Breast epithelium (tissue), 4 donors: ENCODE results near the gene LRRC30. TPM values are rescaled to one million over a fixed set of nuclear protein-coding genes. Genes with fewer than 3 reads are reported as not detected.

Experiments
- DNase-seq, 2 donors: peaks; one replicate each; pipeline ENCODE4 v3.0.0-alpha.2; 2019; ENCODE audit warnings: low spot score in 2 of 2
- H3K27ac ChIP-seq, 2 donors: fragments of 200-600 bp; sonication (generic) in 1 of 2; one replicate each; pipeline ENCODE4 v1.5.1; 2016 to 2019; ENCODE audit warnings: mild to moderate bottlenecking in 1 of 2
- H3K27me3 ChIP-seq, 2 donors: fragments of 200-600 bp; sonication (generic) in 1 of 2; one replicate each; pipeline versions ENCODE4 v1.5.1 to v1.6.0; 2017 to 2019; ENCODE audit warnings: control low read depth in 1 of 2, mild to moderate bottlenecking in 1 of 2
- H3K36me3 ChIP-seq: fragments of 200-600 bp; one replicate; pipeline ENCODE4 v1.5.1; 2019
- H3K4me1 ChIP-seq, 2 donors: fragments of 200-600 bp; sonication (generic); one replicate each; pipeline ENCODE4 v1.5.1; 2016 to 2019; ENCODE audit warnings: control low read depth in 1 of 2
- H3K4me3 ChIP-seq, 3 donors: fragments of 200-600 bp; sonication (generic); 1 replicate in 2 of 3; 2 replicates in 1 of 3; pipeline ENCODE4 v1.5.1; 2016 to 2019; ENCODE audit warnings: mild to moderate bottlenecking in 3 of 3, moderate library complexity in 2 of 3
- H3K9me3 ChIP-seq, 2 donors: fragments of 200-600 bp; sonication (generic) in 1 of 2; one replicate each; pipeline ENCODE4 v1.5.1; 2016 to 2019; ENCODE audit warnings: control low read depth in 1 of 2
- CTCF ChIP-seq, 3 donors: fragments of 450-650 bp; IDR thresholded peaks; one replicate each; pipeline ENCODE4 v1.5.1; 2016 to 2017; ENCODE audit warnings: antibody characterized with exemption in 3 of 3, mild to moderate bottlenecking in 3 of 3, moderate library complexity in 3 of 3
- POLR2A ChIP-seq: fragments of 450-650 bp; IDR thresholded peaks from one replicate; pipeline ENCODE4 v1.6.1; 2016; ENCODE audit warnings: antibody characterized with exemption, mild to moderate bottlenecking, moderate library complexity
- POLR2AphosphoS5 ChIP-seq, 3 donors: sonication (generic); formaldehyde crosslinking; IDR thresholded peaks; one replicate each; pipeline ENCODE4 v1.6.1; 2017; ENCODE audit warnings: antibody characterized with exemption in 3 of 3
- intact Hi-C: fragments of 100-400 bp; cut with DNase I; formaldehyde crosslinking; loops from one replicate; pipeline ENCODE4 v1.15.1; 2023; ENCODE audit warnings: low total_unique reads
- total RNA-seq, 3 donors: library from RNA; depleted of rRNA; stranded (reverse); fragments of >200 nt; gene quantifications; one replicate each; pipeline ENCODE4 v1.1.0, GENCODE V29; 2016

LRRC30 gene
- total RNA-seq, 3 donors from 2014 or later: not detected

- H3K4me1 ChIP-seq: no peaks in the 10 kb centered on the region
- no peak for DNase-seq
Observed at GRCh38 chr18:7267973-7268372, 37.1 kb downstream of the LRRC30 start.

GRCh38 chr18:7269942-7270341 is 39.1 kb downstream of the LRRC30 start:
- intact Hi-C loops: no loop called here
- no peak for DNase-seq
- Histone ChIP-seq H3K4me1 (no peaks in the 10 kb centered on the region), H3K9me3 (no peaks in the 10 kb centered on the region), H3K27ac (no peak overlapping the region), H3K27me3 (no peaks in the 10 kb centered on the region), H3K4me3 (no peak overlapping the region), H3K36me3 (no peaks in the 10 kb centered on the region)
- no peak for TF ChIP-seq CTCF (IDR thresholded peaks at IDR 0.05)
- TF ChIP-seq POLR2A: no peak

More at GRCh38 chr18:7267973-7268372, 37.1 kb downstream of the LRRC30 start:
- TF ChIP-seq CTCF (IDR thresholded peaks at IDR 0.05): no peak
- no peak for TF ChIP-seq POLR2A
- TF ChIP-seq POLR2AphosphoS5 (IDR thresholded peaks at IDR 0.05): no peak
- Histone ChIP-seq H3K27me3 (no peaks in the 10 kb centered on the region), H3K27ac (no peak overlapping the region), H3K9me3 (no peaks in the 10 kb centered on the region), H3K4me3 (no peak overlapping the region), H3K36me3 (no peaks in the 10 kb centered on the region)
- intact Hi-C loops: loop anchor here (2.0 kb wide), 1 partner anchor 73 kb away; no protein-coding TSS in a partner anchor

- H3K4me1 ChIP-seq: no peaks in the 10 kb centered on the region
- intact Hi-C loops: loop anchor here (2.0 kb wide), 1 partner anchor 294 kb away; the partner anchor contains the start of gene PTPRM
- DNase-seq: peak in 1 of 2 donors; percentile 32
Observed at GRCh38 chr18:7272311-7273049, 41.6 kb downstream of the LRRC30 start.

GRCh38 chr18:7273301-7273921 is 42.5 kb downstream of the LRRC30 start:
- H3K27ac ChIP-seq: peak overlapping the region in 1 of 2 donors; percentile 80
- no peaks in the 10 kb centered on the region for H3K27me3 ChIP-seq
- DNase-seq: no peak

More at GRCh38 chr18:7272311-7273049, 41.6 kb downstream of the LRRC30 start:
- no peaks in the 10 kb centered on the region for H3K9me3 ChIP-seq
- no peaks in the 10 kb centered on the region for H3K36me3 ChIP-seq
- H3K27ac ChIP-seq: peak overlapping the region; percentile 59 to 80
- TF ChIP-seq POLR2A (no peak), CTCF (IDR thresholded peaks at IDR 0.05) (peak in 2 of 3 donors; percentile 36 to 47)
- H3K27me3 ChIP-seq: no peaks in the 10 kb centered on the region
- H3K4me3 ChIP-seq: peak overlapping the region in 2 of 3 donors; percentile 12 to 40

More at GRCh38 chr18:7273301-7273921, 42.5 kb downstream of the LRRC30 start:
- no peaks in the 10 kb centered on the region for H3K9me3 ChIP-seq
- TF ChIP-seq CTCF (IDR thresholded peaks at IDR 0.05) (no peak), POLR2AphosphoS5 (IDR thresholded peaks at IDR 0.05) (peak in 2 of 3 donors; percentile 13 to 54)
- intact Hi-C loops: loop anchor here (2.0 kb wide), 1 partner anchor 293 kb away; the partner anchor contains the start of gene PTPRM
- peak overlapping the region in 1 of 3 donors; percentile 40 for H3K4me3 ChIP-seq
- no peaks in the 10 kb centered on the region for H3K4me1 ChIP-seq
- no peaks in the 10 kb centered on the region for H3K36me3 ChIP-seq
